Measurements from ENCODE around the gene ACOT7.

Gene ACOT7

DNA sequence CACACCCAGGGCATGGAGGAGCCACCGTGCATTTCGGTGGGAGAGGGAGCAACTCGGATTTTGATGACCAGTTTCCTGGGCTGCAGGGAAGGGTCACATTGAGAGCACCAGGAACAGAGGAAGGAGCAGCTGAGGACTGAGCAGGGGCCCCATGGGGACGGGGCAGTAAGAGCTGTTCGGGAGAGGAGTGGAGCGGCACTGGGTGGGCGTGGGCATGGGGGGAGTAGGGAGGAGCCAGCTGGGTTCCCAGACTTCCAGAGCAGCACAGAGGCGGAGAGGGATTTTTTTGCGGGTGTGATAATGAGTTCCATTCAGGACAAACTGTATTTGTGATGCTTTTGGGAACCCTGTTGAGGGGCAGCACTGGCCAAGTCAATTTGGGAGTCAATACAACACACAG, 115.3 kb downstream of the ACOT7 start:
- no peaks in the 10 kb centered on the region for H3K36me3 ChIP-seq (replicated peaks; ENCODE audit: insufficient read depth, low read length)
- no peak overlapping the region for H3K27ac ChIP-seq (ENCODE audit: low read length)
- no peak overlapping the region for H2AFZ ChIP-seq (ENCODE audit: low read length)
- H3K4me3 ChIP-seq (ENCODE audit: low read length): no peak overlapping the region
- no peak for DNase-seq
- H3F3A ChIP-seq (ENCODE audit: insufficient read depth, low read length): no peaks in the 10 kb centered on the region
- H3K9me3 ChIP-seq (replicated peaks; ENCODE audit: insufficient read depth, low read length): no peaks in the 10 kb centered on the region
- no peaks in the 10 kb centered on the region for H3K4me1 ChIP-seq (ENCODE audit: low read length)
- no peak overlapping the region for H3K4me2 ChIP-seq (ENCODE audit: low read depth, low read length)
- no peaks in the 10 kb centered on the region for H3K27me3 ChIP-seq (replicated peaks; ENCODE audit: insufficient read depth, low read length)
- H3K79me2 ChIP-seq (ENCODE audit: low read length): no peaks in the 10 kb centered on the region
- no peaks in the 10 kb centered on the region for H4K20me1 ChIP-seq (ENCODE audit: insufficient read depth, low read length)
- H3K9me2 ChIP-seq (replicated peaks; ENCODE audit: insufficient read depth, low read length): no peaks in the 10 kb centered on the region
- TF ChIP-seq EZH2 (optimal IDR thresholded peaks at IDR 0.05; ENCODE audit: low read depth, low read length) (no peak), EZH2phosphoT487 (IDR thresholded peaks at IDR 0.05; ENCODE audit: low read length) (no peak)
- TF ChIP-seq, protein P1, sequence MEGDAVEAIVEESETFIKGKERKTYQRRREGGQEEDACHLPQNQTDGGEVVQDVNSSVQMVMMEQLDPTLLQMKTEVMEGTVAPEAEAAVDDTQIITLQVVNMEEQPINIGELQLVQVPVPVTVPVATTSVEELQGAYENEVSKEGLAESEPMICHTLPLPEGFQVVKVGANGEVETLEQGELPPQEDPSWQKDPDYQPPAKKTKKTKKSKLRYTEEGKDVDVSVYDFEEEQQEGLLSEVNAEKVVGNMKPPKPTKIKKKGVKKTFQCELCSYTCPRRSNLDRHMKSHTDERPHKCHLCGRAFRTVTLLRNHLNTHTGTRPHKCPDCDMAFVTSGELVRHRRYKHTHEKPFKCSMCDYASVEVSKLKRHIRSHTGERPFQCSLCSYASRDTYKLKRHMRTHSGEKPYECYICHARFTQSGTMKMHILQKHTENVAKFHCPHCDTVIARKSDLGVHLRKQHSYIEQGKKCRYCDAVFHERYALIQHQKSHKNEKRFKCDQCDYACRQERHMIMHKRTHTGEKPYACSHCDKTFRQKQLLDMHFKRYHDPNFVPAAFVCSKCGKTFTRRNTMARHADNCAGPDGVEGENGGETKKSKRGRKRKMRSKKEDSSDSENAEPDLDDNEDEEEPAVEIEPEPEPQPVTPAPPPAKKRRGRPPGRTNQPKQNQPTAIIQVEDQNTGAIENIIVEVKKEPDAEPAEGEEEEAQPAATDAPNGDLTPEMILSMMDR (IDR thresholded peaks at IDR 0.05; ENCODE audit: low read length): no peak
- no peak overlapping the region for H3K9ac ChIP-seq (ENCODE audit: low read length)

DNA sequence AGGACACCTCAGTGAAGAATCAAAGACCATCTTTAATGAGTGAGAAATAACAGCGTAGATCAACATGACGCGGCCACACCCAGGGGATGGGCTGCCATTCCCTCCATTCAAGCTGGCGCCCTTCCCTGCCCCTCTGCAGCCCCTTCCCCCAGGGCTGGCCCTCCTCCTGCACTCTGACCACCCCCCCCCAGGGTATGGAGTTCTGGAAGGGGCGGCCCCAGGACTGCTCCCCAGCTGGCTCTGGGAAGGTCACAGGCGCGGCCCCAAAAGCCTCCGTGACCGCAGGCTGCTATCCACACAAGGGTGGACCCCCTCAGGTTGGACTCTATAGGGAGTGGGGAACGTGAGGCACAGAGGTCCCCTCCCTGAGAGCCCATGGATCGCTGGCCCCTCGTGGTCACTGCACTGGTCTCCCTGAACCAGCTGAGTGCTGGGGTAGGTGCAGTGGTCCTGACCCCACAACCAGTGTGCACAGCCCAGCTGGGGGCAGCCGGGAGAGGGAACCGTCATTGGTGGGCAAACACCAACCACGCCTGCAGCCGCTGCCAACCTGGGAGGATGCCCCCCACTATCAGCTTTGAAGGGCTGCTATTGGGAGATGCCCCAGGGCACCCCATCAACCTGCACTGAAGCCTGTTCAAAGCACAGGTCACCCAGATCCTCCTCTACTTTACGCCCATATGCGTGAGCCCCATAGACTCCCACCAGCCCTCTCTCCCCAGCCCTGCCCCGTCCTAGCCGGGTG, 116.6 kb downstream of the ACOT7 start:
- Histone ChIP-seq H3K9me2 (replicated peaks; ENCODE audit: insufficient read depth, low read length) (no peaks in the 10 kb centered on the region), H4K20me1 (ENCODE audit: insufficient read depth, low read length) (no peaks in the 10 kb centered on the region), H3K9ac (ENCODE audit: low read length) (no peak overlapping the region), H3K27me3 (replicated peaks; ENCODE audit: insufficient read depth, low read length) (no peaks in the 10 kb centered on the region), H3F3A (ENCODE audit: insufficient read depth, low read length) (no peaks in the 10 kb centered on the region), H3K4me3 (ENCODE audit: low read length) (no peak overlapping the region), H2AFZ (ENCODE audit: low read length) (no peak overlapping the region), H3K27ac (ENCODE audit: low read length) (no peak overlapping the region), H3K9me3 (replicated peaks; ENCODE audit: insufficient read depth, low read length) (no peaks in the 10 kb centered on the region), H3K79me2 (ENCODE audit: low read length) (no peaks in the 10 kb centered on the region), H3K4me1 (ENCODE audit: low read length) (no peaks in the 10 kb centered on the region), H3K36me3 (replicated peaks; ENCODE audit: insufficient read depth, low read length) (no peaks in the 10 kb centered on the region), H3K4me2 (ENCODE audit: low read depth, low read length) (no peak overlapping the region)
- no peak for TF ChIP-seq EZH2 (optimal IDR thresholded peaks at IDR 0.05; ENCODE audit: low read depth, low read length)
- TF ChIP-seq EZH2phosphoT487 (IDR thresholded peaks at IDR 0.05; ENCODE audit: low read length): no peak
- TF ChIP-seq, protein P1 (IDR thresholded peaks at IDR 0.05; ENCODE audit: low read length): no peak
- no peak for DNase-seq

DNA sequence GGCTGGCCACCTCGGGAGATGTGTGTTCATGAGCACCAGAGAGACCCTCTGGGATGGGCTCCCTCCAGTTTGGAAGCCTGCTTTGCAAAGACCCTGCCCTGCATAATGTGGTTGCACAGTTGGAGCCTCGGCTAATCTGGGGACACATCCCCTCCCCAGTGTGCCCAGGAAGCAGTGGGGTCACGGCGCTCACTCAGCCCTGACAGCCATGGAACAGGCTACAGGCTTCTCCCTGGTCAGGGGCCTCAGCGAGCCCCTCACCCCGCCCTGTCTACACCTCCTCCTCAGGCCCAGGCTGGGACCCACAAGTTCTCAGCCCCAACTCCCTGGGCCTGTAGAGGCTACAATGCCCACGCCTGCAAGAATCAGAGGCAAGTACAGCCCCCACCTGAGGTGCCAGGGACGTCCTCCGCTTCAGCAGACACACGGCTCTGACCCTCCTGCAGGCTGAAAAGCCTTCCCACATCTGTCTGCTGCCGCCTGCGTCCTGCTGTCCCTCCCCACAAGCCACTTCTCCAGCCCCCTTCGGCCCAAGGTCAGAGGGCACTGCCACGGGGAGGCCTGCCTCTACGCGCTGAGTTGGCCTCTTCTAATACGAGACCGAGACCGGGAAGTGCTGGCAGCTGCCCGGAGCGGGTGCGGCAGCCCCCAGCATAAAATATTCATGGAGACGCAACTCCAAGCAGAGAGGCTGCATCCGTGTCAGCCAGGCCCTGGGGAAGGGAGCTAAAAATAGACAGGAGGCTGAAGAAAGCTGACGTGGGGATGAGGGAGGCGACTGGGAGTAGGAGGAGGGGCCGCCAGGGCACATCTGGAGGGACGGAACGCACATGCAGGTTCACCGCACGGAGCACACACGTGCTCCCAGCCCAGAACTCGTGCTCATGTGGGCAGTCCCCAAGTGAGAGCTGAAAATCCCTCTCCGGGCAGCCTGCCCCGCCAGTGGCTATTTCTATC, 117.5 kb downstream of the ACOT7 start:
- Histone ChIP-seq H3K27me3 (replicated peaks; ENCODE audit: insufficient read depth, low read length) (no peaks in the 10 kb centered on the region), H2AFZ (ENCODE audit: low read length) (no peak overlapping the region), H3K4me1 (ENCODE audit: low read length) (no peaks in the 10 kb centered on the region), H3K4me3 (ENCODE audit: low read length) (no peak overlapping the region), H4K20me1 (ENCODE audit: insufficient read depth, low read length) (no peaks in the 10 kb centered on the region), H3K36me3 (replicated peaks; ENCODE audit: insufficient read depth, low read length) (no peaks in the 10 kb centered on the region), H3F3A (ENCODE audit: insufficient read depth, low read length) (no peaks in the 10 kb centered on the region), H3K4me2 (ENCODE audit: low read depth, low read length) (no peak overlapping the region), H3K9me3 (replicated peaks; ENCODE audit: insufficient read depth, low read length) (no peaks in the 10 kb centered on the region), H3K9ac (ENCODE audit: low read length) (no peak overlapping the region), H3K27ac (ENCODE audit: low read length) (no peak overlapping the region), H3K9me2 (replicated peaks; ENCODE audit: insufficient read depth, low read length) (no peaks in the 10 kb centered on the region), H3K79me2 (ENCODE audit: low read length) (no peaks in the 10 kb centered on the region)
- no peak for DNase-seq
- TF ChIP-seq EZH2 (optimal IDR thresholded peaks at IDR 0.05; ENCODE audit: low read depth, low read length) (no peak), EZH2phosphoT487 (IDR thresholded peaks at IDR 0.05; ENCODE audit: low read length) (no peak)
- TF ChIP-seq, protein P1 (IDR thresholded peaks at IDR 0.05; ENCODE audit: low read length): no peak
